SK-N-SH (cell line): ENCODE measurements around the gene KCNT1. TPM values are rescaled to one million over a fixed set of nuclear protein-coding genes. Genes with fewer than 3 reads are reported as not detected.

ENCODE experiments used
- CTCF ChIA-PET: fragments of 300-600, 350-600 bp; formaldehyde crosslinking; extraction: SDS; loops from one replicate; lab custom pipeline; 2021; lab: Yijun Ruan, JAX
- POLR2A ChIA-PET: fragments of 350-600 bp; sonication (Branson Sonifier 250); formaldehyde crosslinking; extraction: SDS; loops from one replicate; lab custom pipeline; 2020; ENCODE audit warnings: antibody characterized with exemption, inconsistent platforms; lab: Yijun Ruan, JAX
- DNase-seq: peaks from one replicate; pipeline ENCODE4 v3.0.0; 2012
- H2AFZ ChIP-seq: fragments of 200-600 bp; sonication (generic); 2 replicates; pipeline ENCODE4 v1.8.1; 2016; ENCODE audit warnings: antibody characterized with exemption, mild to moderate bottlenecking, low read depth
- H3F3A ChIP-seq: fragments of 200-600 bp; sonication (generic); replicated peaks from 2 replicates; pipeline ENCODE3; 2016; ENCODE audit warnings: antibody characterized with exemption, mild to moderate bottlenecking; ENCODE audit not compliant: insufficient read depth
- H3K27ac ChIP-seq, 2 experiments: fragments of 200-500 bp in 1 of 2; fragments of 200-600 bp in 1 of 2; sonication (Bioruptor generic) in 1 of 2; sonication (generic), shearing (Covaris generic) in 1 of 2; 2 replicates each; pipeline versions ENCODE4 v1.5.1 to v1.6.1; 2014 to 2016; ENCODE audit warnings: low read depth in 2 of 2, inconsistent platforms in 1 of 2, low read length in 1 of 2, mild to moderate bottlenecking in 1 of 2, mixed read lengths in 1 of 2
- H3K27me3 ChIP-seq: fragments of 200-600 bp; sonication (generic), shearing (Covaris generic); 2 replicates; pipeline ENCODE4 v1.6.1; 2016; ENCODE audit warnings: mixed run types; ENCODE audit not compliant: insufficient read depth
- H3K36me3 ChIP-seq, 2 experiments: fragments of 200-500 bp in 1 of 2; fragments of 200-600 bp in 1 of 2; sonication (Bioruptor generic) in 1 of 2; sonication (generic) in 1 of 2; replicated peaks in 1 of 2; 2 replicates each; pipeline versions ENCODE3 to v1.5.1; 2014 to 2016; ENCODE audit warnings: low read length in 1 of 2, mild to moderate bottlenecking in 1 of 2; ENCODE audit not compliant: insufficient read depth in 2 of 2, control insufficient read depth in 1 of 2
- H3K4me1 ChIP-seq, 2 experiments: fragments of 200-500 bp in 1 of 2; fragments of 200-600 bp in 1 of 2; sonication (Bioruptor generic) in 1 of 2; sonication (generic), shearing (Covaris generic) in 1 of 2; 2 replicates each; pipeline versions ENCODE4 v1.5.1 to v1.6.1; 2014 to 2016; ENCODE audit warnings: low read depth in 1 of 2, low read length in 1 of 2, mixed run types in 1 of 2; ENCODE audit not compliant: insufficient read depth in 2 of 2, control insufficient read depth in 1 of 2
- H3K4me2 ChIP-seq: fragments of 200-600 bp; sonication (generic), shearing (Covaris generic); 2 replicates; pipeline ENCODE4 v1.6.1; 2017; ENCODE audit warnings: mixed run types
- H3K4me3 ChIP-seq, 2 experiments: fragments of 200-500 bp in 1 of 2; fragments of 200-600 bp in 1 of 2; sonication (Bioruptor generic) in 1 of 2; sonication (generic), shearing (Covaris generic) in 1 of 2; 2 replicates each; pipeline versions ENCODE4 v1.5.1 to v1.8.1; 2014 to 2016; ENCODE audit warnings: low read depth in 2 of 2, inconsistent platforms in 1 of 2, low read length in 1 of 2, mild to moderate bottlenecking in 1 of 2, mixed read lengths in 1 of 2, moderate library complexity in 1 of 2
- H3K79me2 ChIP-seq: fragments of 200-600 bp; sonication (generic); 2 replicates; pipeline ENCODE4 v1.8.1; 2017; ENCODE audit warnings: mild to moderate bottlenecking; ENCODE audit not compliant: insufficient read depth
- H3K9ac ChIP-seq: fragments of 200-600 bp; sonication (generic); 2 replicates; pipeline ENCODE4 v1.6.1; 2017; ENCODE audit warnings: mixed run types
- H3K9me2 ChIP-seq: fragments of 200-600 bp; sonication (generic); 2 replicates; pipeline ENCODE4 v1.6.1; 2017; ENCODE audit warnings: mixed run types
- H3K9me3 ChIP-seq: fragments of 200-600 bp; sonication (generic); 2 replicates; pipeline ENCODE4 v1.6.1; 2017; ENCODE audit warnings: mixed run types, mild to moderate bottlenecking, moderate library complexity
- H4K20me1 ChIP-seq: fragments of 200-600 bp; sonication (generic); 2 replicates; pipeline ENCODE4 v1.6.1; 2017; ENCODE audit warnings: mild to moderate bottlenecking, mixed run types; ENCODE audit not compliant: insufficient read depth
- CHD2 ChIP-seq: fragments of 150-350 bp; IDR thresholded peaks from 2 replicates; pipeline ENCODE4 v1.6.1; 2018; ENCODE audit warnings: low read length; ENCODE audit not compliant: partially characterized antibody
- ELF1 ChIP-seq: IDR thresholded peaks from 2 replicates; pipeline ENCODE4 v1.4.0; 2012
- EP300 ChIP-seq, 2 experiments: IDR thresholded peaks; 2 replicates each; pipeline versions ENCODE4 v1.4.0 to v1.6.1; 2012; ENCODE audit warnings: borderline replicate concordance in 1 of 2, low read depth in 1 of 2, low read length in 1 of 2
- EZH2phosphoT487 ChIP-seq: fragments of 200-600 bp; sonication (generic); IDR thresholded peaks from 2 replicates; pipeline ENCODE4 v1.6.1; 2017; ENCODE audit warnings: low read depth, mixed run types, mild to moderate bottlenecking, antibody characterized with exemption, moderate library complexity, borderline replicate concordance
- FOXJ3 ChIP-seq: sonication (generic); formaldehyde crosslinking; IDR thresholded peaks from 2 replicates; pipeline ENCODE4 v1.5.1; 2020; ENCODE audit warnings: mild to moderate bottlenecking, missing genetic modification reagents
- FOXM1 ChIP-seq: IDR thresholded peaks from 2 replicates; pipeline ENCODE4 v1.4.0; 2012; ENCODE audit warnings: low read depth, mild to moderate bottlenecking
- GATA2 ChIP-seq: sonication (generic); formaldehyde crosslinking; IDR thresholded peaks from 2 replicates; pipeline ENCODE4 v1.5.0; 2020; ENCODE audit warnings: mild to moderate bottlenecking, missing genetic modification reagents
- JUND ChIP-seq: IDR thresholded peaks from 2 replicates; pipeline ENCODE4 v1.4.0; 2012
- MXI1 ChIP-seq: IDR thresholded peaks from 2 replicates; pipeline ENCODE4 v1.6.1; 2012; ENCODE audit warnings: mild to moderate bottlenecking, low read depth, low read length, improper control_type of control experiment
- POLR2AphosphoS5 ChIP-seq: IDR thresholded peaks from 2 replicates; pipeline ENCODE4 v1.6.1; 2012; ENCODE audit warnings: low read depth, low read length
- RCOR1 ChIP-seq: fragments of 150-350 bp; IDR thresholded peaks from 2 replicates; pipeline ENCODE4 v1.6.1; 2017; ENCODE audit warnings: antibody characterized with exemption, low read length
- RFX5 ChIP-seq: IDR thresholded peaks from 2 replicates; pipeline ENCODE4 v1.6.1; 2012; ENCODE audit warnings: mild to moderate bottlenecking, improper control_type of control experiment, low read length
- SIN3A ChIP-seq: IDR thresholded peaks from 2 replicates; pipeline ENCODE4 v1.6.1; 2012; ENCODE audit warnings: low read depth, mild to moderate bottlenecking, low read length, moderate library complexity, borderline replicate concordance
- TAF1 ChIP-seq: IDR thresholded peaks from 2 replicates; pipeline ENCODE4 v1.6.1; 2012; ENCODE audit warnings: low read depth, mild to moderate bottlenecking, low read length, moderate library complexity, borderline replicate concordance
- TCF12 ChIP-seq: IDR thresholded peaks from 2 replicates; pipeline ENCODE4 v1.4.0; 2012
- YY1 ChIP-seq: IDR thresholded peaks from 2 replicates; pipeline ENCODE4 v1.4.0; 2012; ENCODE audit warnings: low read depth, mild to moderate bottlenecking
- WGBS: methylation state at CpG from one replicate; pipeline ENCODE4 v1.1.6; 2017; ENCODE audit warnings: low lambda C conversion rate; 5-methylcytosine and 5-hydroxymethylcytosine counted together
- polyA plus RNA-seq, 3 experiments: library from polyadenylated mRNA; depleted of rRNA; stranded (reverse); fragments of >200 nt; gene quantifications; 2 replicates each; pipeline ENCODE4 v1.2.3, GENCODE V29; 2012
- TF ChIP-seq, protein P1 (sequence below): IDR thresholded peaks from 2 replicates; pipeline ENCODE4 v1.4.0; 2012; ENCODE audit warnings: low read depth, borderline replicate concordance
- TF ChIP-seq, protein P2 (sequence below): IDR thresholded peaks from 2 replicates; pipeline ENCODE4; 2012
- TF ChIP-seq, protein P3 (sequence below): fragments of 150-350 bp; IDR thresholded peaks from 2 replicates; pipeline ENCODE4 v1.6.1; 2017; ENCODE audit warnings: antibody characterized with exemption, low read length, low read depth, borderline replicate concordance
- TF ChIP-seq, protein P4 (sequence below): fragments of 150-350 bp; IDR thresholded peaks from 2 replicates; pipeline ENCODE4 v1.6.1; 2016; ENCODE audit warnings: mild to moderate bottlenecking, low read depth, low read length

KCNT1 gene
- polyA plus RNA-seq, 1 of the 3 experiments (the other 2 are of a cell fraction) = 0.08 TPM

DNA sequence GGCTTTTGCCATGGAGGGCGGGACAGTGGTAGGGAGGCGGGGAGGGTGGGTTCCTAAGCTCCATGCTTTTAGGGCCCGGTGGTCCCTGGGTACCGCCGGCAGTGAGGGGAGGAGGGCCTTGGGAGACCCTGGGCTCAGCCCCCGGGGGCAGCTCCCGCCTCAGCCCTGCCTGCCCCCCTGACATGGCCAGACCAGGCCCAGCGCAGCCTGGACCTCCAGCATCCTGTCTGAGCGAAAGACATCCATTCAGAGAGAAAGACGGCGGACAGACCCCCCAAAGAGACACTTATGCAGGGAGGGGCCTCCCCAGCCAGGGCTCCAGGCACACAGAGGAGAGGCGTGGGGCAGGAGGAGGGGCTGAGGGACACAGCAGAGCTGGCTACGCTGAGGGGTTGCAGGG, 45.3 kb downstream of the KCNT1 start:
- no peaks in the 10 kb centered on the region for H3K27me3 ChIP-seq
- no peaks in the 10 kb centered on the region for H3K79me2 ChIP-seq
- no peak overlapping the region for H3K4me2 ChIP-seq
- no peaks in the 10 kb centered on the region for H3F3A ChIP-seq
- WGBS = 71% methylated on average over 12 of the region's 13 CpGs
- H4K20me1 ChIP-seq = no peaks in the 10 kb centered on the region
- no peak overlapping the region for H2AFZ ChIP-seq
- H3K4me3 ChIP-seq = no peak overlapping the region
- DNase-seq = no peak
- no peaks in the 10 kb centered on the region for H3K4me1 ChIP-seq
- H3K27ac ChIP-seq = no peak overlapping the region
- TF ChIP-seq YY1 = no peak
- TF ChIP-seq, protein P1, sequence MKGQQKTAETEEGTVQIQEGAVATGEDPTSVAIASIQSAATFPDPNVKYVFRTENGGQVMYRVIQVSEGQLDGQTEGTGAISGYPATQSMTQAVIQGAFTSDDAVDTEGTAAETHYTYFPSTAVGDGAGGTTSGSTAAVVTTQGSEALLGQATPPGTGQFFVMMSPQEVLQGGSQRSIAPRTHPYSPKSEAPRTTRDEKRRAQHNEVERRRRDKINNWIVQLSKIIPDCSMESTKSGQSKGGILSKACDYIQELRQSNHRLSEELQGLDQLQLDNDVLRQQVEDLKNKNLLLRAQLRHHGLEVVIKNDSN = no peak
- ChIA-PET POLR2A (no interaction called here), CTCF (interaction anchor here (1.1 kb wide), 1 partner anchor 27 kb away, joined by 3 read pairs; no protein-coding TSS in a partner anchor)
- H3K9me2 ChIP-seq = no peaks in the 10 kb centered on the region
- H3K9ac ChIP-seq = no peak overlapping the region
- no peaks in the 10 kb centered on the region for H3K36me3 ChIP-seq
- H3K9me3 ChIP-seq = no peaks in the 10 kb centered on the region

DNA sequence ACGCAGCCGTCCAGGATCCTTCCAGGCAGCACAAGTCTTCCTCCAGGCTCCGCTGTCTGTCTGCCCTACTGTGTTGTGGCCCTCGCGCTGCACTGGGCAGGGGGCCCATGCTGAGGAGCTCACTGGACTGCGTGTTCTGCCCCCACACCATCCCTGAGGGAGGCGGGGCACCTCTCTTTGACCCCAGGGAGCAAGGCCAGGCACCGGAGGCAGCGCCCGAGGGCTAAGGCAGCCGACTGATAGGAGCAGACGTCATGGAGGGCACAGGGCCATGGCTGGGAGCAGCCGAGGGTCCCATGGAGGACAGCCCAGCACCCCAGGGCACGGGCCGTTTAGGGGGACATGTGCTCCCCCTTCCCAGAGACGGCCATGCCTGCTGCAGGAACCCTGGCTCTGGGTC, 46.7 kb downstream of the KCNT1 start:
- CTCF ChIA-PET = no interaction called here
- WGBS = 55% methylated on average over 6 of the region's 16 CpGs

More for the DNA sequence above, 46.7 kb downstream of the KCNT1 start:
- no peaks in the 10 kb centered on the region for H3K4me1 ChIP-seq
- H3K9me2 ChIP-seq = no peaks in the 10 kb centered on the region
- DNase-seq = no peak
- TF ChIP-seq, protein P2, sequence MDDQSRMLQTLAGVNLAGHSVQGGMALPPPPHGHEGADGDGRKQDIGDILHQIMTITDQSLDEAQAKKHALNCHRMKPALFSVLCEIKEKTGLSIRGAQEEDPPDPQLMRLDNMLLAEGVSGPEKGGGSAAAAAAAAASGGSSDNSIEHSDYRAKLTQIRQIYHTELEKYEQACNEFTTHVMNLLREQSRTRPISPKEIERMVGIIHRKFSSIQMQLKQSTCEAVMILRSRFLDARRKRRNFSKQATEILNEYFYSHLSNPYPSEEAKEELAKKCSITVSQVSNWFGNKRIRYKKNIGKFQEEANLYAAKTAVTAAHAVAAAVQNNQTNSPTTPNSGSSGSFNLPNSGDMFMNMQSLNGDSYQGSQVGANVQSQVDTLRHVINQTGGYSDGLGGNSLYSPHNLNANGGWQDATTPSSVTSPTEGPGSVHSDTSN = no peak
- TF ChIP-seq TAF1 (no peak), RCOR1 (no peak), EP300 (IDR thresholded peaks at IDR 0.05; ENCODE audit: borderline replicate concordance in 1 of 2, low read depth in 1 of 2, low read length in 1 of 2) (no peak), JUND (no peak), TCF12 (no peak), MXI1 (no peak), ELF1 (no peak), SIN3A (no peak), CHD2 (no peak), EZH2phosphoT487 (no peak), GATA2 (CRISPR knock-in tag) (no peak), POLR2AphosphoS5 (no peak), FOXJ3 (no peak), RFX5 (no peak), FOXM1 (no peak)
- TF ChIP-seq, protein P3, sequence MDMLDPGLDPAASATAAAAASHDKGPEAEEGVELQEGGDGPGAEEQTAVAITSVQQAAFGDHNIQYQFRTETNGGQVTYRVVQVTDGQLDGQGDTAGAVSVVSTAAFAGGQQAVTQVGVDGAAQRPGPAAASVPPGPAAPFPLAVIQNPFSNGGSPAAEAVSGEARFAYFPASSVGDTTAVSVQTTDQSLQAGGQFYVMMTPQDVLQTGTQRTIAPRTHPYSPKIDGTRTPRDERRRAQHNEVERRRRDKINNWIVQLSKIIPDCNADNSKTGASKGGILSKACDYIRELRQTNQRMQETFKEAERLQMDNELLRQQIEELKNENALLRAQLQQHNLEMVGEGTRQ = no peak
- TF ChIP-seq, protein P4, sequence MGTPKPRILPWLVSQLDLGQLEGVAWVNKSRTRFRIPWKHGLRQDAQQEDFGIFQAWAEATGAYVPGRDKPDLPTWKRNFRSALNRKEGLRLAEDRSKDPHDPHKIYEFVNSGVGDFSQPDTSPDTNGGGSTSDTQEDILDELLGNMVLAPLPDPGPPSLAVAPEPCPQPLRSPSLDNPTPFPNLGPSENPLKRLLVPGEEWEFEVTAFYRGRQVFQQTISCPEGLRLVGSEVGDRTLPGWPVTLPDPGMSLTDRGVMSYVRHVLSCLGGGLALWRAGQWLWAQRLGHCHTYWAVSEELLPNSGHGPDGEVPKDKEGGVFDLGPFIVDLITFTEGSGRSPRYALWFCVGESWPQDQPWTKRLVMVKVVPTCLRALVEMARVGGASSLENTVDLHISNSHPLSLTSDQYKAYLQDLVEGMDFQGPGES = no peak
- no peak overlapping the region for H3K9ac ChIP-seq
- no peak overlapping the region for H3K27ac ChIP-seq
- H2AFZ ChIP-seq = no peak overlapping the region
- H3K36me3 ChIP-seq = no peaks in the 10 kb centered on the region
- no peaks in the 10 kb centered on the region for H3F3A ChIP-seq
- POLR2A ChIA-PET = no interaction called here
- no peak overlapping the region for H3K4me3 ChIP-seq
- no peaks in the 10 kb centered on the region for H3K9me3 ChIP-seq
- no peak overlapping the region for H3K4me2 ChIP-seq
- no peaks in the 10 kb centered on the region for H3K27me3 ChIP-seq
- no peaks in the 10 kb centered on the region for H4K20me1 ChIP-seq
- H3K79me2 ChIP-seq = no peaks in the 10 kb centered on the region
